ENCODE data around the gene KDM3A. TPM values are rescaled to one million over a fixed set of nuclear protein-coding genes. Genes with fewer than 3 reads are reported as not detected.

Gene KDM3A
- total RNA-seq, 1 experiment from 2014 or later, result 52.4 TPM

DNA sequence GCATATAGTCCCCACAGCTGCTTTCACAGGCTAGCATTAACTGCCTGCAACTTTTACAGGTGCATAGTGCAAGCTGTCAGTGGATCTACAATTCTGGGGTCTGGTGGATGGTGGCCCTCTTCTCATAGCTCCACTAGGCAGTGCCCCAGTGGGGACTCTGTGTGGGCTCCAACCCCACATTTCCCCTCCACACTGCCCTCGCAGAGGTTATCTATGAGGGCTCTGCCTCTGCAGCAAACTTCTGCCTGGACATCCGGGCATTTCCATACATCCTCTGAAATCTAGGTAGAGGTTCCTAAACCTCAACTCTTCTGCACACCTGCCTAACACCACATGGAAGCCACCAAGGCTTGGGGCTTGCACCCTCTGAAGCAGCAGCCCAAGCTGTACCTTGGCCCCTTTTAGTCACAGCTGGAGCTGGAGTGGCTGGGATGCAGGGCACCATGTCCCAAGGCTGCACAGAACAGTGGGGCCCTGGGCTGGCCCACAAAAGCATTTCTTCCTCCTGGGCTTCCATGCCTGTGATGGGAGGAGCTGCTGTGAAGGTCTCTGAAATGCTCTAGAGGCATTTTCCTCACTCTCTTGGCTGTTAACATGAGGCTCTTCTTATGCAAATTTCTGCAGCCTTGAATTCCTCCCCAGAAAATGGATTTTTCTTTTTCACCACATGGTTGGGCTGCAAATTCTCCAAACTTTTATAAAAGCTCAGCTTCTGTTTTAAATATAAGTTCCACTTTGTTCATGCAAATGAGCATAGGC is 59.3 kb downstream of the KDM3A start:
- H3K4me3 ChIP-seq (ENCODE audit: low read depth, low read length), result no peak overlapping the region
- peak in 1 of 2 experiments; percentile 26 for DNase-seq
- peaks cover 71% of the 10 kb centered on the region for H3K36me3 Mint-ChIP-seq (ENCODE audit: insufficient read depth, unreplicated experiment)
- no TSS peak for BruUV-seq (replicated peaks)
- peaks cover 35% of the 10 kb centered on the region for H3K9me3 Mint-ChIP-seq (ENCODE audit: unreplicated experiment)
- H3K9me3 ChIP-seq, result peaks cover 19% of the 10 kb centered on the region
- ChIA-PET CTCF (no interaction called here), POLR2A (no interaction called here)
- no peaks in the 10 kb centered on the region for H3K4me1 ChIP-seq
- peaks cover 11% of the 10 kb centered on the region for H3K36me3 ChIP-seq (ENCODE audit: control insufficient read depth, insufficient read depth, low read length)
- H3K27me3 Mint-ChIP-seq (ENCODE audit: insufficient read depth, unreplicated experiment), result no peaks in the 10 kb centered on the region
- TF ChIP-seq CTCF (IDR thresholded peaks at IDR 0.05; ENCODE audit: insufficient read depth in 1 of 2, low read depth in 1 of 2, low read length in 1 of 2, severe bottlenecking in 1 of 2, unreplicated experiment in 1 of 2), result no peak
- no peak overlapping the region for H3K27ac Mint-ChIP-seq (ENCODE audit: unreplicated experiment)
- H3K4me3 Mint-ChIP-seq (ENCODE audit: unreplicated experiment), result no peak overlapping the region
- H3K27me3 ChIP-seq (replicated peaks; ENCODE audit: control insufficient read depth, insufficient read depth, low read length), result no peaks in the 10 kb centered on the region
- peaks cover 6% of the 10 kb centered on the region for H3K4me1 Mint-ChIP-seq (ENCODE audit: low read depth, unreplicated experiment)
- intact Hi-C loops (cut with micrococcal nuclease; ENCODE audit: unreplicated experiment), result no loop called here

- Mint-ChIP-seq H3K4me3 (ENCODE audit: unreplicated experiment) (no peak overlapping the region), H3K27ac (ENCODE audit: unreplicated experiment) (no peak overlapping the region), H3K9me3 (ENCODE audit: unreplicated experiment) (no peaks in the 10 kb centered on the region), H3K4me1 (ENCODE audit: low read depth, unreplicated experiment) (no peaks in the 10 kb centered on the region), H3K36me3 (ENCODE audit: insufficient read depth, unreplicated experiment) (peaks cover 8% of the 10 kb centered on the region), H3K27me3 (ENCODE audit: insufficient read depth, unreplicated experiment) (no peaks in the 10 kb centered on the region)
- H3K4me1 ChIP-seq, result peaks cover 10% of the 10 kb centered on the region; the same call in 1 of the 2 replicates
- intact Hi-C loops (cut with micrococcal nuclease; ENCODE audit: unreplicated experiment), result no loop called here
- H3K27me3 ChIP-seq (replicated peaks; ENCODE audit: control insufficient read depth, insufficient read depth, low read length), result no peaks in the 10 kb centered on the region
- H3K9me3 ChIP-seq, result no peaks in the 10 kb centered on the region; the same call in 1 of the 2 replicates
- DNase-seq, result no peak
- CTCF ChIA-PET, result no interaction called here
- no TSS peak for BruUV-seq (replicated peaks)
- H3K4me3 ChIP-seq (ENCODE audit: low read depth, low read length), result no peak overlapping the region
- POLR2A ChIA-PET, result no interaction called here
- peaks cover 1% of the 10 kb centered on the region; the same call in 1 of the 2 replicates for H3K36me3 ChIP-seq (ENCODE audit: control insufficient read depth, insufficient read depth, low read length)
- TF ChIP-seq CTCF (IDR thresholded peaks at IDR 0.05; ENCODE audit: insufficient read depth in 1 of 2, low read depth in 1 of 2, low read length in 1 of 2, severe bottlenecking in 1 of 2, unreplicated experiment in 1 of 2), result no peak
Observed at GRCh38 chr2:86507600-86507999, 66.4 kb downstream of the KDM3A start.

DNA sequence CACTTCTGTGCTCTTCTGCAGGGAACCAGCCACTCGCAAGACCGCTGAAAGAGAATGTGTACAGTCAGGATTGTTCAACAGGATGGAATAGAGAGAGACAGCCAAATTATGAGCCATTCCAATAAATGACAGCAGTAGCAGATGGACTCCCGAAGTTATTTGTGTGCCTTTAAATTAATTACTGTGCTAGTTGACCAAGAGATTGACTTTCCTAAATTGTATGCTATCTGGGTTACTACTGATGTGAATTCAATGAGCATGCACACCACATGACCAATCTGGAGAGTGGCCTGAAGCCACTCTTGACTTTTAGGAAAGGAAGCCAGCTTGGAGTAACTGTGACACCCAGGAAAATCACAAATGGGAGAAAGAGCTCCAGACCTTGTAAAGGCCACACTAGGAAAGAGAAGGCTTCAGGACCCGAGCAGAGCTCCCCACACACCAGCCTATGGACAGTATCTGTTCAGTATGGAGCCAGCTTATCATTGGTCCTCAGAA is 69.3 kb downstream of the KDM3A start:
- H3K9me3 ChIP-seq, result no peaks in the 10 kb centered on the region
- no peak overlapping the region for H3K27ac Mint-ChIP-seq (ENCODE audit: unreplicated experiment)
- ChIA-PET POLR2A (no interaction called here), CTCF (no interaction called here)
- no peaks in the 10 kb centered on the region for H3K27me3 Mint-ChIP-seq (ENCODE audit: insufficient read depth, unreplicated experiment)
- intact Hi-C loops (cut with micrococcal nuclease; ENCODE audit: unreplicated experiment), result loop anchor here (10.0 kb wide), 1 partner anchor 164 kb away; no protein-coding TSS in a partner anchor
- no peak for DNase-seq
- no peak for TF ChIP-seq CTCF (IDR thresholded peaks at IDR 0.05; ENCODE audit: insufficient read depth in 1 of 2, low read depth in 1 of 2, low read length in 1 of 2, severe bottlenecking in 1 of 2, unreplicated experiment in 1 of 2)
- peaks cover 10% of the 10 kb centered on the region; the same call in 1 of the 2 replicates for H3K4me1 ChIP-seq
- no peaks in the 10 kb centered on the region for H3K36me3 Mint-ChIP-seq (ENCODE audit: insufficient read depth, unreplicated experiment)
- no peaks in the 10 kb centered on the region for H3K4me1 Mint-ChIP-seq (ENCODE audit: low read depth, unreplicated experiment)
- no peaks in the 10 kb centered on the region for H3K27me3 ChIP-seq (replicated peaks; ENCODE audit: control insufficient read depth, insufficient read depth, low read length)
- no peak overlapping the region for H3K4me3 Mint-ChIP-seq (ENCODE audit: unreplicated experiment)
- no peak overlapping the region for H3K4me3 ChIP-seq (ENCODE audit: low read depth, low read length)
- BruUV-seq (replicated peaks), result no TSS peak
- no peaks in the 10 kb centered on the region for H3K9me3 Mint-ChIP-seq (ENCODE audit: unreplicated experiment)
- no peaks in the 10 kb centered on the region for H3K36me3 ChIP-seq (ENCODE audit: control insufficient read depth, insufficient read depth, low read length)

All from Caco-2 (cell line).